HEK293 (cell line): ENCODE measurements around the gene GJA5.

Experiments
- CTCF ChIA-PET: fragments of 350-600 bp; formaldehyde crosslinking; extraction: SDS; loops from one replicate; lab custom pipeline; 2021; ENCODE audit warnings: antibody characterized with exemption; lab: Yijun Ruan, JAX
- POLR2A ChIA-PET: fragments of 300-600 bp; formaldehyde crosslinking; extraction: SDS; loops from one replicate; lab custom pipeline; 2020; ENCODE audit warnings: antibody characterized with exemption, inconsistent platforms; lab: Yijun Ruan, JAX
- H3K27ac ChIP-seq: fragments of 200-500 bp; sonication (Bioruptor generic); 2 replicates; pipeline ENCODE4 v1.5.1; 2014; ENCODE audit warnings: low read depth, low read length, control low read depth, inconsistent platforms; ENCODE audit errors: extremely low read depth
- H3K36me3 ChIP-seq, 2 experiments: fragments of 200-500 bp in 1 of 2; sonication (Bioruptor generic) in 1 of 2; 1 replicate in 1 of 2; 2 replicates in 1 of 2; pipeline ENCODE4 v1.5.1; 2014 to 2017; ENCODE audit warnings: inconsistent platforms in 2 of 2, low read length in 2 of 2; ENCODE audit not compliant: control insufficient read depth in 2 of 2, insufficient read depth in 1 of 2
- H3K4me1 ChIP-seq: fragments of 200-500 bp; sonication (Bioruptor generic); 2 replicates; pipeline ENCODE4 v1.5.1; 2014; ENCODE audit warnings: mild to moderate bottlenecking, low read length, inconsistent platforms; ENCODE audit not compliant: control insufficient read depth, insufficient read depth
- H3K4me3 ChIP-seq: 2 replicates; pipeline ENCODE4 v1.5.1; 2011; ENCODE audit warnings: low read depth, mild to moderate bottlenecking, control low read depth, low read length, moderate library complexity
- H3K9me3 ChIP-seq: fragments of 200-500 bp; sonication (Bioruptor generic); 2 replicates; pipeline ENCODE4 v1.5.1; 2014; ENCODE audit warnings: low read depth, low read length, inconsistent platforms; ENCODE audit not compliant: control insufficient read depth, insufficient read depth
- GLIS2 ChIP-seq: fragments of 450-650 bp; formaldehyde crosslinking; IDR thresholded peaks from 2 replicates; pipeline ENCODE4 v1.5.1; 2016; ENCODE audit warnings: missing biosample characterization, missing genetic modification characterization
- HOXA7 ChIP-seq: sonication (generic); formaldehyde crosslinking; IDR thresholded peaks from 2 replicates; pipeline ENCODE4 v1.8.1; 2022; ENCODE audit warnings: missing genetic modification reagents, borderline replicate concordance
- KLF7 ChIP-seq: fragments of 450-650 bp; formaldehyde crosslinking; IDR thresholded peaks from 2 replicates; pipeline ENCODE4 v1.5.1; 2016; ENCODE audit warnings: missing biosample characterization, missing genetic modification characterization, borderline replicate concordance
- SALL2 ChIP-seq: fragments of 450-650 bp; formaldehyde crosslinking; IDR thresholded peaks from 2 replicates; pipeline ENCODE4 v1.5.0; 2017; ENCODE audit warnings: missing biosample characterization, mild to moderate bottlenecking, missing genetic modification characterization, borderline replicate concordance
- ZFP41 ChIP-seq: fragments of 450-650 bp; formaldehyde crosslinking; IDR thresholded peaks from 2 replicates; pipeline ENCODE4 v1.5.1; 2016; ENCODE audit warnings: missing biosample characterization, missing genetic modification characterization, borderline replicate concordance
- ZNF133 ChIP-seq: fragments of 450-650 bp; formaldehyde crosslinking; IDR thresholded peaks from 2 replicates; pipeline ENCODE4 v1.5.1; 2016; ENCODE audit warnings: missing biosample characterization, missing genetic modification characterization
- ZNF211 ChIP-seq: fragments of 450-650 bp; formaldehyde crosslinking; IDR thresholded peaks from 2 replicates; pipeline ENCODE4 v1.5.1; 2016; ENCODE audit warnings: low read depth, missing biosample characterization, missing genetic modification characterization
- ZNF221 ChIP-seq: fragments of 450-650 bp; formaldehyde crosslinking; IDR thresholded peaks from 2 replicates; pipeline ENCODE4 v1.5.1; 2017; ENCODE audit warnings: missing biosample characterization, missing genetic modification characterization, borderline replicate concordance
- ZNF341 ChIP-seq: fragments of 450-650 bp; formaldehyde crosslinking; IDR thresholded peaks from 2 replicates; pipeline ENCODE4; 2016; ENCODE audit warnings: low read depth, missing biosample characterization, missing genetic modification characterization
- ZNF48 ChIP-seq: fragments of 450-650 bp; formaldehyde crosslinking; IDR thresholded peaks from 2 replicates; pipeline ENCODE4 v1.5.1; 2016; ENCODE audit warnings: missing biosample characterization, missing genetic modification characterization
- ZNF548 ChIP-seq: fragments of 450-650 bp; formaldehyde crosslinking; IDR thresholded peaks from 2 replicates; pipeline ENCODE4 v1.5.1; 2016; ENCODE audit warnings: missing biosample characterization, missing genetic modification characterization
- ZNF624 ChIP-seq: fragments of 450-650 bp; formaldehyde crosslinking; IDR thresholded peaks from 2 replicates; pipeline ENCODE4 v1.5.1; 2017; ENCODE audit warnings: missing biosample characterization, missing genetic modification characterization
- TF ChIP-seq, protein P1 (sequence below): fragments of 450-650 bp; formaldehyde crosslinking; IDR thresholded peaks from 2 replicates; pipeline ENCODE4 v1.5.0; 2017; ENCODE audit warnings: missing biosample characterization, missing genetic modification characterization, borderline replicate concordance
- TF ChIP-seq, protein P2 (sequence below): sonication (generic); formaldehyde crosslinking; IDR thresholded peaks from 2 replicates; pipeline ENCODE4 v1.8.1; 2022; ENCODE audit warnings: mild to moderate bottlenecking, moderate library complexity, missing genetic modification reagents
- TF ChIP-seq, protein P3 (sequence below): fragments of 450-650 bp; formaldehyde crosslinking; IDR thresholded peaks from 2 replicates; pipeline ENCODE4 v1.5.1; 2016; ENCODE audit warnings: missing biosample characterization, missing genetic modification characterization
- TF ChIP-seq, protein P4 (sequence below): fragments of 450-650 bp; formaldehyde crosslinking; IDR thresholded peaks from 2 replicates; pipeline ENCODE4 v1.5.1; 2016; ENCODE audit warnings: missing biosample characterization, missing genetic modification characterization
- TF ChIP-seq, protein P5 (sequence below): fragments of 450-650 bp; formaldehyde crosslinking; IDR thresholded peaks from 2 replicates; pipeline ENCODE4 v1.5.1; 2016; ENCODE audit warnings: missing biosample characterization, missing genetic modification characterization
- TF ChIP-seq, protein P6 (sequence below): fragments of 450-650 bp; formaldehyde crosslinking; IDR thresholded peaks from 2 replicates; pipeline ENCODE4 v1.5.1; 2017; ENCODE audit warnings: missing biosample characterization, mild to moderate bottlenecking, missing genetic modification characterization, moderate library complexity
- TF ChIP-seq, protein P7 (sequence below): fragments of 450-650 bp; formaldehyde crosslinking; IDR thresholded peaks from 2 replicates; pipeline ENCODE4 v1.5.1; 2016; ENCODE audit warnings: missing biosample characterization, missing genetic modification characterization

GJA5 gene

DNA sequence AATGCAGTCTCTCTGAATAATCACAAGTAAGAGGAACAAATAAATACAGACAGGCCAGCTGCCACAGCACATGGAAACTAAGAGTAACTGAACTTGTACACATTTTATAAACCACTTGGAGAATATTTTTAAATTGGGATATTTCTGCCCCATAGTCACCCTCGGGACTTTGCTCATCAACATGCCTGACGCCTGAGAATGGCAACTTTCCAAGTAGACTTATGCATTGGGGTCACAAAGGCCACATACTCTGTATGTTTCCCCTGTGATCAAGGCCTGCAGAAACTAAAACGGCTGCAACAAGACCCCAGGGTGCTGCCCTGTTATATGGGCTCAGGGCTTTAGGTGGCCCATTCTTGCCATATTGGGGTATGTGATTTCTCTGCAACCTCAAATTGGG lies 38.3 kb upstream of the GJA5 start:
- no peaks in the 10 kb centered on the region for H3K4me1 ChIP-seq
- no peaks in the 10 kb centered on the region for H3K36me3 ChIP-seq
- ChIA-PET CTCF (no interaction called here), POLR2A (no interaction called here)
- no peak for TF ChIP-seq ZNF341 (tag by site-specific recombination)
- TF ChIP-seq, protein P1, sequence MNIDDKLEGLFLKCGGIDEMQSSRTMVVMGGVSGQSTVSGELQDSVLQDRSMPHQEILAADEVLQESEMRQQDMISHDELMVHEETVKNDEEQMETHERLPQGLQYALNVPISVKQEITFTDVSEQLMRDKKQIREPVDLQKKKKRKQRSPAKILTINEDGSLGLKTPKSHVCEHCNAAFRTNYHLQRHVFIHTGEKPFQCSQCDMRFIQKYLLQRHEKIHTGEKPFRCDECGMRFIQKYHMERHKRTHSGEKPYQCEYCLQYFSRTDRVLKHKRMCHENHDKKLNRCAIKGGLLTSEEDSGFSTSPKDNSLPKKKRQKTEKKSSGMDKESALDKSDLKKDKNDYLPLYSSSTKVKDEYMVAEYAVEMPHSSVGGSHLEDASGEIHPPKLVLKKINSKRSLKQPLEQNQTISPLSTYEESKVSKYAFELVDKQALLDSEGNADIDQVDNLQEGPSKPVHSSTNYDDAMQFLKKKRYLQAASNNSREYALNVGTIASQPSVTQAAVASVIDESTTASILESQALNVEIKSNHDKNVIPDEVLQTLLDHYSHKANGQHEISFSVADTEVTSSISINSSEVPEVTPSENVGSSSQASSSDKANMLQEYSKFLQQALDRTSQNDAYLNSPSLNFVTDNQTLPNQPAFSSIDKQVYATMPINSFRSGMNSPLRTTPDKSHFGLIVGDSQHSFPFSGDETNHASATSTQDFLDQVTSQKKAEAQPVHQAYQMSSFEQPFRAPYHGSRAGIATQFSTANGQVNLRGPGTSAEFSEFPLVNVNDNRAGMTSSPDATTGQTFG (tag by site-specific recombination), result no peak
- TF ChIP-seq, protein P2, sequence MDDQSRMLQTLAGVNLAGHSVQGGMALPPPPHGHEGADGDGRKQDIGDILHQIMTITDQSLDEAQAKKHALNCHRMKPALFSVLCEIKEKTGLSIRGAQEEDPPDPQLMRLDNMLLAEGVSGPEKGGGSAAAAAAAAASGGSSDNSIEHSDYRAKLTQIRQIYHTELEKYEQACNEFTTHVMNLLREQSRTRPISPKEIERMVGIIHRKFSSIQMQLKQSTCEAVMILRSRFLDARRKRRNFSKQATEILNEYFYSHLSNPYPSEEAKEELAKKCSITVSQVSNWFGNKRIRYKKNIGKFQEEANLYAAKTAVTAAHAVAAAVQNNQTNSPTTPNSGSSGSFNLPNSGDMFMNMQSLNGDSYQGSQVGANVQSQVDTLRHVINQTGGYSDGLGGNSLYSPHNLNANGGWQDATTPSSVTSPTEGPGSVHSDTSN (CRISPR knock-in tag), result no peak
- TF ChIP-seq ZNF548 (tag by site-specific recombination), result no peak
- TF ChIP-seq, protein P3, sequence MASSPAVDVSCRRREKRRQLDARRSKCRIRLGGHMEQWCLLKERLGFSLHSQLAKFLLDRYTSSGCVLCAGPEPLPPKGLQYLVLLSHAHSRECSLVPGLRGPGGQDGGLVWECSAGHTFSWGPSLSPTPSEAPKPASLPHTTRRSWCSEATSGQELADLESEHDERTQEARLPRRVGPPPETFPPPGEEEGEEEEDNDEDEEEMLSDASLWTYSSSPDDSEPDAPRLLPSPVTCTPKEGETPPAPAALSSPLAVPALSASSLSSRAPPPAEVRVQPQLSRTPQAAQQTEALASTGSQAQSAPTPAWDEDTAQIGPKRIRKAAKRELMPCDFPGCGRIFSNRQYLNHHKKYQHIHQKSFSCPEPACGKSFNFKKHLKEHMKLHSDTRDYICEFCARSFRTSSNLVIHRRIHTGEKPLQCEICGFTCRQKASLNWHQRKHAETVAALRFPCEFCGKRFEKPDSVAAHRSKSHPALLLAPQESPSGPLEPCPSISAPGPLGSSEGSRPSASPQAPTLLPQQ (tag by site-specific recombination), result no peak
- TF ChIP-seq, protein P4, sequence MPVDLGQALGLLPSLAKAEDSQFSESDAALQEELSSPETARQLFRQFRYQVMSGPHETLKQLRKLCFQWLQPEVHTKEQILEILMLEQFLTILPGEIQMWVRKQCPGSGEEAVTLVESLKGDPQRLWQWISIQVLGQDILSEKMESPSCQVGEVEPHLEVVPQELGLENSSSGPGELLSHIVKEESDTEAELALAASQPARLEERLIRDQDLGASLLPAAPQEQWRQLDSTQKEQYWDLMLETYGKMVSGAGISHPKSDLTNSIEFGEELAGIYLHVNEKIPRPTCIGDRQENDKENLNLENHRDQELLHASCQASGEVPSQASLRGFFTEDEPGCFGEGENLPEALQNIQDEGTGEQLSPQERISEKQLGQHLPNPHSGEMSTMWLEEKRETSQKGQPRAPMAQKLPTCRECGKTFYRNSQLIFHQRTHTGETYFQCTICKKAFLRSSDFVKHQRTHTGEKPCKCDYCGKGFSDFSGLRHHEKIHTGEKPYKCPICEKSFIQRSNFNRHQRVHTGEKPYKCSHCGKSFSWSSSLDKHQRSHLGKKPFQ (tag by site-specific recombination), result no peak
- no peak for TF ChIP-seq ZNF211 (tag by site-specific recombination)
- TF ChIP-seq KLF7, result no peak
- no peak for TF ChIP-seq SALL2 (tag by site-specific recombination)
- TF ChIP-seq ZNF133 (tag by site-specific recombination), result no peak
- TF ChIP-seq ZNF48, result no peak
- TF ChIP-seq ZFP41 (tag by site-specific recombination), result no peak
- TF ChIP-seq HOXA7 (CRISPR knock-in tag), result no peak
- TF ChIP-seq, protein P5, sequence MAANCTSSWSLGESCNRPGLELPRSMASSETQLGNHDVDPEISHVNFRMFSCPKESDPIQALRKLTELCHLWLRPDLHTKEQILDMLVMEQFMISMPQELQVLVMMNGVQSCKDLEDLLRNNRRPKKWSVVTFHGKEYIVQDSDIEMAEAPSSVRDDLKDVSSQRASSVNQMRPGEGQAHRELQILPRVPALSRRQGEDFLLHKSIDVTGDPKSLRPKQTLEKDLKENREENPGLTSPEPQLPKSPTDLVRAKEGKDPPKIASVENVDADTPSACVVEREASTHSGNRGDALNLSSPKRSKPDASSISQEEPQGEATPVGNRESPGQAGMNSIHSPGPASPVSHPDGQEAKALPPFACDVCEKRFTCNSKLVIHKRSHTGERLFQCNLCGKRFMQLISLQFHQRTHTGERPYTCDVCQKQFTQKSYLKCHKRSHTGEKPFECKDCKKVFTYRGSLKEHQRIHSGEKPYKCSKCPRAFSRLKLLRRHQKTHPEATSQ (tag by site-specific recombination), result no peak
- no peak for TF ChIP-seq ZNF221
- TF ChIP-seq, protein P6, sequence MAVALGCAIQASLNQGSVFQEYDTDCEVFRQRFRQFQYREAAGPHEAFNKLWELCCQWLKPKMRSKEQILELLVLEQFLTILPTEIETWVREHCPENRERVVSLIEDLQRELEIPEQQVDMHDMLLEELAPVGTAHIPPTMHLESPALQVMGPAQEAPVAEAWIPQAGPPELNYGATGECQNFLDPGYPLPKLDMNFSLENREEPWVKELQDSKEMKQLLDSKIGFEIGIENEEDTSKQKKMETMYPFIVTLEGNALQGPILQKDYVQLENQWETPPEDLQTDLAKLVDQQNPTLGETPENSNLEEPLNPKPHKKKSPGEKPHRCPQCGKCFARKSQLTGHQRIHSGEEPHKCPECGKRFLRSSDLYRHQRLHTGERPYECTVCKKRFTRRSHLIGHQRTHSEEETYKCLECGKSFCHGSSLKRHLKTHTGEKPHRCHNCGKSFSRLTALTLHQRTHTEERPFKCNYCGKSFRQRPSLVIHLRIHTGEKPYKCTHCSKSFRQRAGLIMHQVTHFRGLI (tag by site-specific recombination), result no peak
- TF ChIP-seq GLIS2 (tag by site-specific recombination), result no peak
- no peak for TF ChIP-seq ZNF624 (tag by site-specific recombination)
- TF ChIP-seq, protein P7, sequence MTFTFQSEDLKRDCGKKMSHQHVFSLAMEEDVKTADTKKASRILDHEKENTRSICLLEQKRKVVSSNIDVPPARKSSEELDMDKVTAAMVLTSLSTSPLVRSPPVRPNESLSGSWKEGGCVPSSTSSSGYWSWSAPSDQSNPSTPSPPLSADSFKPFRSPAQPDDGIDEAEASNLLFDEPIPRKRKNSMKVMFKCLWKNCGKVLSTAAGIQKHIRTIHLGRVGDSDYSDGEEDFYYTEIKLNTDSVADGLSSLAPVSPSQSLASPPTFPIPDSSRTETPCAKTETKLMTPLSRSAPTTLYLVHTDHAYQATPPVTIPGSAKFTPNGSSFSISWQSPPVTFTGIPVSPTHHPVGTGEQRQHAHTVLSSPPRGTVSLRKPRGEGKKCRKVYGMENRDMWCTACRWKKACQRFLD (tag by site-specific recombination), result no peak
- H3K4me3 ChIP-seq, result no peak overlapping the region
- H3K9me3 ChIP-seq, result no peaks in the 10 kb centered on the region
- no peak overlapping the region for H3K27ac ChIP-seq
